Fibroblast of lung (primary cell): Measurements from ENCODE around the gene KCNJ9. TPM values are rescaled to one million over a fixed set of nuclear protein-coding genes. Genes with fewer than 3 reads are reported as not detected.

Experiments
- DNase-seq, 2 donors: peaks; one replicate each; pipeline versions ENCODE4 v3.0.0 to v3.0.0-alpha.2; 2010; ENCODE audit warnings: low read depth in 2 of 2
- H2AFZ ChIP-seq: 2 replicates; pipeline ENCODE4 v1.5.1; 2012; ENCODE audit warnings: low read length, control low read depth, inconsistent platforms
- H3K27ac ChIP-seq: 2 replicates; pipeline ENCODE4 v1.5.1; 2011; ENCODE audit warnings: low read length, control low read depth; ENCODE audit not compliant: insufficient read depth
- H3K27me3 ChIP-seq: 2 replicates; pipeline ENCODE4 v1.5.1; 2011; ENCODE audit warnings: mild to moderate bottlenecking, low read length; ENCODE audit not compliant: control insufficient read depth, insufficient read depth
- H3K36me3 ChIP-seq: 2 replicates; pipeline ENCODE4 v1.5.1; 2011; ENCODE audit warnings: low read length; ENCODE audit not compliant: control insufficient read depth, insufficient read depth
- H3K4me1 ChIP-seq: 2 replicates; pipeline ENCODE4 v1.5.1; 2011; ENCODE audit warnings: low read length; ENCODE audit not compliant: control insufficient read depth, insufficient read depth; ENCODE audit errors: extremely low read depth
- H3K4me2 ChIP-seq: 2 replicates; pipeline ENCODE4 v1.5.1; 2011; ENCODE audit warnings: low read length, control low read depth; ENCODE audit not compliant: insufficient read depth; ENCODE audit errors: extremely low read depth
- H3K4me3 ChIP-seq, 4 experiments: fragments of 200-600 bp in 1 of 4; sonication (generic) in 1 of 4; replicated peaks in 1 of 4; 2 replicates each; pipeline ENCODE4 v1.5.1; 2011 to 2016; ENCODE audit warnings: low read length in 4 of 4, low read depth in 3 of 4, mild to moderate bottlenecking in 3 of 4, control low read depth in 2 of 4, inconsistent platforms in 1 of 4, mixed read lengths in 1 of 4; ENCODE audit not compliant: insufficient read depth in 1 of 4; ENCODE audit errors: control extremely low read depth in 1 of 4
- H3K79me2 ChIP-seq: 2 replicates; pipeline ENCODE4 v1.5.1; 2012; ENCODE audit warnings: mild to moderate bottlenecking, low read length, inconsistent platforms; ENCODE audit not compliant: control insufficient read depth, insufficient read depth
- H3K9ac ChIP-seq: 2 replicates; pipeline ENCODE4 v1.5.1; 2011; ENCODE audit warnings: mild to moderate bottlenecking, low read length, control low read depth; ENCODE audit not compliant: insufficient read depth
- H3K9me3 ChIP-seq: 2 replicates; pipeline ENCODE4 v1.5.1; 2012; ENCODE audit warnings: low read depth, low read length; ENCODE audit not compliant: control insufficient read depth, insufficient read depth
- H4K20me1 ChIP-seq: 2 replicates; pipeline ENCODE4 v1.5.1; 2011; ENCODE audit warnings: low read length; ENCODE audit not compliant: control insufficient read depth, insufficient read depth; ENCODE audit errors: extremely low read depth
- EZH2 ChIP-seq: IDR thresholded peaks from 2 replicates; pipeline ENCODE4 v1.5.1; 2012; ENCODE audit warnings: low read length, control low read depth, mild to moderate bottlenecking; ENCODE audit errors: missing control alignments
- polyA plus RNA-seq, 2 donors: library from polyadenylated mRNA; depleted of rRNA in 1 of 2; stranded (reverse) in 1 of 2; unstranded in 1 of 2; fragments of >200 nt; gene quantifications; 2 replicates each; pipeline ENCODE4 v1.2.1, GENCODE V29; 2011 to 2012; ENCODE audit warnings: missing spikeins in 1 of 2
- total RNA-seq: library from RNA; depleted of rRNA; stranded (reverse); fragments of >200 nt; gene quantifications from 2 replicates; pipeline ENCODE4 v1.2.1, GENCODE V29; 2014
- TF ChIP-seq, protein P1 (sequence below), 2 donors: IDR thresholded peaks in 1 of 2; conservative IDR thresholded peaks in 1 of 2; 1 replicate in 1 of 2; 2 replicates in 1 of 2; pipeline ENCODE4 v1.5.1; 2011 to 2012; ENCODE audit warnings: low read length in 2 of 2, control low read depth in 1 of 2, inconsistent platforms in 1 of 2, low read depth in 1 of 2, mild to moderate bottlenecking in 1 of 2

Gene KCNJ9
- total and polyA plus RNA-seq, 2 donors (not counting 1 experiment from before 2014, with no cell fraction given), result under 0.01 TPM; not detected in 1

GRCh38 chr1:160093069-160093395 is 11.7 kb downstream of the KCNJ9 start:
- no peaks in the 10 kb centered on the region for H3K9me3 ChIP-seq
- DNase-seq, result no peak

DNA sequence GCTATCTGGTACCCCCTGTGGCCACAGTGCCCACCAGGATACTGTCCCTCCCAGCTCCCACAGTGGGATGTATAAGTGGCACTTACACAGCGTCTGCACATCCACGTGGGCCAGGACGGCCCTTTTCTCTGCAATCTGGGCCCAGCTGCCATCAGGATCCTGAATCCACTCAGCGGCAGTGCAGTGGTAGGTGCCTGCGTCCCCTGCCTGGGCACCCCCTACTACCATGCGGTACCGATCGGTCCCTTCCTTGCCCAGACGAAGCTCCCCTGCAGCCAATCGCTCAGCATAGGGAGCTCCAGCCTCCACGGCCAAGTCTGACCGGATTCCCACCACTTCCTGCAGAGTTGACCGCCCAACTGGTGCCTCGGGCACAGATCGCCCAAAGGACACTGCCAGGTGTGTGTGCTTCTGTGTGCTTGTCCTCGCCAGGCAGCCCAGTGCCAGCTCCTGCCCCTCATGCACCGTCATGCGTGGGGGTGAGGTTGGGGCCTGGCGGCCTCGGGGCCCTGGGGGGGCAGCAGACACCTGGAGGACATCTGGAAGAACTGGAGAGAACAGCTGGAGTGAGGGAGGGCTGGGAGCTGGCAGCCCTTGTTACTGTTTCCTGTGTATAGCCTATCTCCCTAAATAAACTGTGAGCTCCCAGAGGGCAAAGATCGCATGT is 12.4 kb downstream of the KCNJ9 start:
- no peak overlapping the region for H3K4me3 ChIP-seq
- no peak overlapping the region for H2AFZ ChIP-seq
- TF ChIP-seq EZH2, result no peak
- TF ChIP-seq, protein P1, sequence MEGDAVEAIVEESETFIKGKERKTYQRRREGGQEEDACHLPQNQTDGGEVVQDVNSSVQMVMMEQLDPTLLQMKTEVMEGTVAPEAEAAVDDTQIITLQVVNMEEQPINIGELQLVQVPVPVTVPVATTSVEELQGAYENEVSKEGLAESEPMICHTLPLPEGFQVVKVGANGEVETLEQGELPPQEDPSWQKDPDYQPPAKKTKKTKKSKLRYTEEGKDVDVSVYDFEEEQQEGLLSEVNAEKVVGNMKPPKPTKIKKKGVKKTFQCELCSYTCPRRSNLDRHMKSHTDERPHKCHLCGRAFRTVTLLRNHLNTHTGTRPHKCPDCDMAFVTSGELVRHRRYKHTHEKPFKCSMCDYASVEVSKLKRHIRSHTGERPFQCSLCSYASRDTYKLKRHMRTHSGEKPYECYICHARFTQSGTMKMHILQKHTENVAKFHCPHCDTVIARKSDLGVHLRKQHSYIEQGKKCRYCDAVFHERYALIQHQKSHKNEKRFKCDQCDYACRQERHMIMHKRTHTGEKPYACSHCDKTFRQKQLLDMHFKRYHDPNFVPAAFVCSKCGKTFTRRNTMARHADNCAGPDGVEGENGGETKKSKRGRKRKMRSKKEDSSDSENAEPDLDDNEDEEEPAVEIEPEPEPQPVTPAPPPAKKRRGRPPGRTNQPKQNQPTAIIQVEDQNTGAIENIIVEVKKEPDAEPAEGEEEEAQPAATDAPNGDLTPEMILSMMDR (conservative IDR thresholded peaks at IDR 0.05 in 1 of 2, IDR thresholded peaks at IDR 0.05 in 1 of 2; ENCODE audit: low read depth in 1 of 2, low read length in 2 of 2), result no peak
- no peaks in the 10 kb centered on the region for H3K9me3 ChIP-seq
- H3K9ac ChIP-seq, result no peak overlapping the region
- H4K20me1 ChIP-seq, result no peaks in the 10 kb centered on the region
- no peak overlapping the region for H3K27ac ChIP-seq
- no peaks in the 10 kb centered on the region for H3K27me3 ChIP-seq
- H3K36me3 ChIP-seq, result no peaks in the 10 kb centered on the region
- no peak for DNase-seq
- no peaks in the 10 kb centered on the region for H3K79me2 ChIP-seq
- no peak overlapping the region for H3K4me2 ChIP-seq
- peaks cover 5% of the 10 kb centered on the region for H3K4me1 ChIP-seq

More at GRCh38 chr1:160093069-160093395, 11.7 kb downstream of the KCNJ9 start:
- Histone ChIP-seq H3K9ac (no peak overlapping the region), H2AFZ (no peak overlapping the region), H3K36me3 (no peaks in the 10 kb centered on the region), H3K27me3 (no peaks in the 10 kb centered on the region), H3K4me3 (no peak overlapping the region), H3K79me2 (no peaks in the 10 kb centered on the region), H3K4me1 (peaks cover 5% of the 10 kb centered on the region), H3K27ac (no peak overlapping the region), H3K4me2 (no peak overlapping the region), H4K20me1 (no peaks in the 10 kb centered on the region)
- no peak for TF ChIP-seq EZH2
- TF ChIP-seq, protein P1 (conservative IDR thresholded peaks at IDR 0.05 in 1 of 2, IDR thresholded peaks at IDR 0.05 in 1 of 2; ENCODE audit: low read depth in 1 of 2, low read length in 2 of 2), result no peak

DNA sequence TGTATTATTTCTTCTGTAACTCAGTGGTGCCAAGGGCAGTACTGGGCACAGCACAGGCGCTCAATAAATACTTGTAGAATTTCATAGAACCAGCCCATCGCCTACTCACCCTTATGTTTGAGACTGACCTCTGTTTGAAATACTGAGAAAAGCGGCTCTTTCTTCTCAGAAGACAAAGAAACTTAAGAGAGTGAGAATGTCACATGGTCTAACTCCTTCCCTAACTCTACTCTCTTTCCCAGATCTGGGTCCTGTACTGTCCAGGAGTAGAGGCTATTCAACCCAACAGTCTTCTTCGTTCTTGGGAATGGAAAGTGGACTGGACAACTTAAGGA is 12.9 kb downstream of the KCNJ9 start:
- H4K20me1 ChIP-seq, result no peaks in the 10 kb centered on the region
- no peak overlapping the region for H3K9ac ChIP-seq
- TF ChIP-seq, protein P1 (conservative IDR thresholded peaks at IDR 0.05 in 1 of 2, IDR thresholded peaks at IDR 0.05 in 1 of 2; ENCODE audit: low read depth in 1 of 2, low read length in 2 of 2), result no peak
- no peaks in the 10 kb centered on the region for H3K79me2 ChIP-seq
- no peak overlapping the region for H3K4me2 ChIP-seq
- H3K4me1 ChIP-seq, result peaks cover 5% of the 10 kb centered on the region
- no peak for DNase-seq
- H3K27me3 ChIP-seq, result no peaks in the 10 kb centered on the region
- no peak overlapping the region for H3K4me3 ChIP-seq
- no peak overlapping the region for H2AFZ ChIP-seq
- no peak overlapping the region for H3K27ac ChIP-seq
- no peaks in the 10 kb centered on the region for H3K9me3 ChIP-seq
- H3K36me3 ChIP-seq, result no peaks in the 10 kb centered on the region
